HepG2 (cell line): Measurements from ENCODE around the gene TEX30. TPM values are rescaled to one million over a fixed set of nuclear protein-coding genes. Genes with fewer than 3 reads are reported as not detected.

Experiments
- BORCS8-MEF2B ChIP-seq: sonication (generic); formaldehyde crosslinking; IDR thresholded peaks from 2 replicates; pipeline ENCODE4 v1.8.0; 2022; ENCODE audit warnings: mild to moderate bottlenecking, missing genetic modification reagents
- FOXO1 ChIP-seq: sonication (generic); formaldehyde crosslinking; IDR thresholded peaks from 2 replicates; pipeline ENCODE4 v1.4.0; 2020; ENCODE audit warnings: missing genetic modification reagents
- GFI1 ChIP-seq: sonication (generic); formaldehyde crosslinking; IDR thresholded peaks from 2 replicates; pipeline ENCODE4 v1.5.0; 2020; ENCODE audit warnings: missing genetic modification reagents, mild to moderate bottlenecking, borderline replicate concordance
- GPN1 ChIP-seq: sonication (generic); formaldehyde crosslinking; IDR thresholded peaks from 2 replicates; pipeline ENCODE4 v1.5.1; 2020; ENCODE audit warnings: missing genetic modification reagents, borderline replicate concordance
- MAX ChIP-seq: IDR thresholded peaks from 2 replicates; pipeline ENCODE4 v1.6.1; 2012; ENCODE audit warnings: inconsistent platforms
- MTF2 ChIP-seq: sonication (generic); formaldehyde crosslinking; IDR thresholded peaks from 2 replicates; pipeline ENCODE4 v1.5.0; 2020; ENCODE audit warnings: missing genetic modification reagents, borderline replicate concordance
- NFKB2 ChIP-seq: sonication (generic); formaldehyde crosslinking; IDR thresholded peaks from 2 replicates; pipeline ENCODE4 v1.4.0; 2020; ENCODE audit warnings: missing genetic modification reagents, borderline replicate concordance
- PAX8 ChIP-seq: sonication (generic); formaldehyde crosslinking; IDR thresholded peaks from 2 replicates; pipeline ENCODE4 v1.8.0; 2022; ENCODE audit warnings: mild to moderate bottlenecking, missing genetic modification reagents, borderline replicate concordance
- SNAI1 ChIP-seq: sonication (generic); formaldehyde crosslinking; IDR thresholded peaks from 2 replicates; pipeline ENCODE4 v1.5.0; 2020; ENCODE audit warnings: mild to moderate bottlenecking, missing genetic modification reagents, borderline replicate concordance
- SNAPC2 ChIP-seq: sonication (generic); formaldehyde crosslinking; IDR thresholded peaks from 2 replicates; pipeline ENCODE4 v1.8.1; 2022; ENCODE audit warnings: mild to moderate bottlenecking, missing genetic modification reagents
- SP140L ChIP-seq: sonication (generic); formaldehyde crosslinking; IDR thresholded peaks from 2 replicates; pipeline ENCODE4 v1.4.0; 2020; ENCODE audit warnings: missing genetic modification reagents, borderline replicate concordance
- YEATS2 ChIP-seq: sonication (generic); formaldehyde crosslinking; IDR thresholded peaks from 2 replicates; pipeline ENCODE4 v1.4.0; 2020; ENCODE audit warnings: missing genetic modification reagents, borderline replicate concordance
- ZNF317 ChIP-seq: sonication (generic); formaldehyde crosslinking; IDR thresholded peaks from 2 replicates; pipeline ENCODE4 v1.5.0; 2020; ENCODE audit warnings: mild to moderate bottlenecking, missing genetic modification reagents
- ZNF574 ChIP-seq: sonication (generic); formaldehyde crosslinking; IDR thresholded peaks from 2 replicates; pipeline ENCODE4 v1.4.0; 2020; ENCODE audit warnings: missing genetic modification reagents
- ZNF792 ChIP-seq: IDR thresholded peaks from 2 replicates; pipeline ENCODE4 v1.6.1; 2016
- polyA plus RNA-seq, 8 experiments: library from polyadenylated mRNA; depleted of rRNA in 3 of 8; stranded (reverse) in 7 of 8; unstranded in 1 of 8; fragments of >200 nt; fragmentation: Illumina TruSeq in 4 of 8; extraction: Trizol in 4 of 8; gene quantifications; 2 replicates each; pipeline versions ENCODE4 v1.2.1 to v1.2.3, GENCODE V29; 2011 to 2016; ENCODE audit warnings: low read depth in 4 of 8, missing spikeins in 1 of 8, mixed read lengths in 1 of 8; ENCODE audit not compliant: insufficient read depth in 1 of 8
- total RNA-seq, 5 experiments: library from RNA; depleted of rRNA; stranded (reverse); fragments of >200 nt; fragmentation: Illumina TruSeq; extraction: Trizol; gene quantifications; 2 replicates each; pipeline ENCODE4 v1.2.3, GENCODE V29; 2016; ENCODE audit warnings: low read depth in 1 of 5
- TF ChIP-seq, protein P1 (sequence below): sonication (generic); formaldehyde crosslinking; IDR thresholded peaks from 2 replicates; pipeline ENCODE4 v1.4.0; 2020; ENCODE audit warnings: missing genetic modification reagents

The TEX30 gene
- total and polyA plus RNA-seq, 2 of the 13 experiments (the other 11 are each of a cell fraction or from before 2014, with no cell fraction given), result 0.60 to 1.2 TPM

GRCh38 chr13:102800145-102801041, 26.8 kb upstream of the TEX30 start (continued):
- TF ChIP-seq ZNF574 (peak; percentile 83), ZNF792 (CRISPR knock-in tag) (0 out of 2 replicates have a peak, but pooled peaks have one; percentile 29), SNAPC2 (CRISPR knock-in tag) (peak; percentile 90), SP140L (CRISPR knock-in tag) (0 out of 2 replicates have a peak, but pooled peaks have one; percentile 25), PAX8 (0 out of 2 replicates have a peak, but pooled peaks have one; percentile 28), NFKB2 (CRISPR knock-in tag) (peak; percentile 65; the same call in 1 of the 2 replicates), MTF2 (CRISPR knock-in tag) (0 out of 2 replicates have a peak, but pooled peaks have one; percentile 28), SNAI1 (CRISPR knock-in tag) (0 out of 2 replicates have a peak, but pooled peaks have one; percentile 42), YEATS2 (CRISPR knock-in tag) (peak; percentile 40; the same call in 1 of the 2 replicates), BORCS8-MEF2B (CRISPR knock-in tag) (peak; percentile 54; the same call in 1 of the 2 replicates), ZNF317 (CRISPR knock-in tag) (no peak), FOXO1 (peak; percentile 25; the same call in 1 of the 2 replicates), GPN1 (CRISPR knock-in tag) (no peak), MAX (peak; percentile 71), GFI1 (peak; percentile 14; the same call in 1 of the 2 replicates)
- TF ChIP-seq, protein P1, sequence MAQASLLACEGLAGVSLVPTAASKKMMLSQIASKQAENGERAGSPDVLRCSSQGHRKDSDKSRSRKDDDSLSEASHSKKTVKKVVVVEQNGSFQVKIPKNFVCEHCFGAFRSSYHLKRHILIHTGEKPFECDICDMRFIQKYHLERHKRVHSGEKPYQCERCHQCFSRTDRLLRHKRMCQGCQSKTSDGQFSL (CRISPR knock-in tag), result 0 out of 2 replicates have a peak, but pooled peaks have one; percentile 8
- TF ChIP-seq, all 625 proteins: peak for 182
